Activated CD4-positive, CD25-positive, alpha-beta regulatory T cell treated with anti-CD3 and anti-CD28 coated beads, Interleukin-2, amount 50 U/mL, for 24 hours (primary cell): ENCODE measurements around the gene ATG16L2.
"Not testable (repeated sequence)": the region's sequence is repeated elsewhere in the genome, so short reads cannot be mapped to it uniquely, and the experiment has no call there.

Experiments
- ATAC-seq, 2 donors: fragments of 150-1000 bp; cut with Tn5 transposase; one replicate each; pipeline ENCODE4 v1.10.0; 2021; ENCODE audit warnings: mild to moderate bottlenecking in 1 of 2, moderate library complexity in 1 of 2

The ATG16L2 gene

DNA sequence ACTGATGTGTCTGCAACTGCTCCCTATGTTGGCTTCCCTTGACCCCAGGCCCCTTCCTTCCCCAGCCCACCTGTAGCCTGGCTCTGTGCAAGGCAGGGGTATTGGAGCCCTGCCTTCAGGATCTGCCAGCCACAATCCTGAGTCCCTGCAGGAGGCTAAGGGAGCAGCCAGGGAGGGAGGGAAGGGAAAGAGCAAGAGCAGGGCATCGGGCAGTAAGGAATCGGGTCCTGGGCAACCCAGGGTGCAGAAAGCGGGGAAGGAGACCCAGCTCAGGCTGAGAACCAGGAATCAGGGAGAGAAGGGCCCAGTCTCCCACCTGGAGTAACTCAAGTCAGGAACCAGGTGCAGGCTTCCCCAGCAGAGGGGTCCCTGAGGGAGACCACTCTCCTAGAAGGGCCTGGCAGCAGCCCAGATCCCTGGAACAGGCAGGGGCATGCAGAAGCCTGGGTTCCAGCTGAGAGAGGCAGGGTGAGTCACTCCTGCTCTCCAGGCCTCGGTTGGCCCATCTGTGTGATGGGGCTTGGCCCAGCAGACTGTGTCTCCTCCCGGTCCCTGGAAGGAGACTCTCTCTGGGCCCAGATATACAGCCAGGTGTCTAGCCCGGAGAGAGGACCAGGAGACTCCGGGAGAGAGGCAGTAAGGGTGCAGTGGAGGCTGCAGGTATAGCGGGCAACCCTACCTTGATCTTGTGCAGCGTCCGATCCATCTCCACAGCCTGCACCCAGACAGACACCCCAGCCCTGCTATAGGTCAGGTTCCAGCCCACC is 33.7 kb upstream of the ATG16L2 start:
- ATAC-seq: no peak

DNA sequence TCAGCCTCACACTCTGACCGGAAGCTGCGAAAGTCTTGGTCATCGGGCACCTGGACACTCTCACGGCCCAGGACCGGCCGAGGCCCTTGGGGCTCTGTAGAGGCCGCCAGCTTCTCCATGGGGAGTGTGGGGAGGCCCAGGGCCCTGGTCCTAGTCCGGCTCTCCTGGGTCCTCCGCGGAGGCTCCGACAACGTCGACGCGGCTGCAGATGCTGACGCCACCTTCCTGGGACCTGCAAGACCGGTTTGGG is 33.2 kb upstream of the ATG16L2 start:
- no peak for ATAC-seq

DNA sequence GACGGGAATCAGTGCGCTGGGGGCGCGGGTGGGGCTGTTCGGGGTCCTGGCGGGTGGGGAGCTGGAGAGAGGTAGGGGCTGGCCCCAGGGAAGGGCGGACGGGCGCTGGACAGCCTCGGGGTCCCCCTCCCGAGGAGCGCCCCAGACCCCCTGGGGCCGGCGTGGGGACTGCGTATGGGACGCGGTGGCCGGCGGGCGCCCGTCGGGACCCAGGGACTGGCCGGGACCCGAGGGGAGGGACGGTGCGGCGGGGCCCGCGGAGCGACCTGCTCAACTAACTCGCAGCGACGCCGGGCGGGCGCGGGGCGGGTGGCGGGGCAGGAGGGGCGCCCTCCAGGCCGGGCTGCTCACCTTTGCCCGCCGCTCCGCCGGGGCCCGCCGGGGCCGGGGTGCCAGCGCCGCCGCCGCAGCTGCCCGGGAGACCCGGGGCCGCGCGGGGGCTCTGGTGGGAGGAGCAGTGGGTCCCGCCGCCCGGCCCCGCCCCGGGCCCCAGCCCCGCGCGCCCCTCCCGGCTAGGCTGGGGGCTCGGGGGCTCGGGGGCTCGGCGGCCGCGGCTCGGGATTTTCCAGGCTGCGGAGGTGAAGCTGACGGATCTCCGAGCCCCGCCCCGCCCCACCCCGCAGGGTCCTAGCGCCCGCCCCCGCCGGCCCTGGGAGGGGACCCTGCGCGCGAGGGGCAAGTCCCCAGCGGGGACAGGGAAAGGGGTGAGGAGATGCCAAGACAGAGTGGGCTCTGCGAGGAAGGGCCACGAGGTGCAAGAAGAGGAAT is 32.7 kb upstream of the ATG16L2 start:
- ATAC-seq: peak; percentile 71 to 76

DNA sequence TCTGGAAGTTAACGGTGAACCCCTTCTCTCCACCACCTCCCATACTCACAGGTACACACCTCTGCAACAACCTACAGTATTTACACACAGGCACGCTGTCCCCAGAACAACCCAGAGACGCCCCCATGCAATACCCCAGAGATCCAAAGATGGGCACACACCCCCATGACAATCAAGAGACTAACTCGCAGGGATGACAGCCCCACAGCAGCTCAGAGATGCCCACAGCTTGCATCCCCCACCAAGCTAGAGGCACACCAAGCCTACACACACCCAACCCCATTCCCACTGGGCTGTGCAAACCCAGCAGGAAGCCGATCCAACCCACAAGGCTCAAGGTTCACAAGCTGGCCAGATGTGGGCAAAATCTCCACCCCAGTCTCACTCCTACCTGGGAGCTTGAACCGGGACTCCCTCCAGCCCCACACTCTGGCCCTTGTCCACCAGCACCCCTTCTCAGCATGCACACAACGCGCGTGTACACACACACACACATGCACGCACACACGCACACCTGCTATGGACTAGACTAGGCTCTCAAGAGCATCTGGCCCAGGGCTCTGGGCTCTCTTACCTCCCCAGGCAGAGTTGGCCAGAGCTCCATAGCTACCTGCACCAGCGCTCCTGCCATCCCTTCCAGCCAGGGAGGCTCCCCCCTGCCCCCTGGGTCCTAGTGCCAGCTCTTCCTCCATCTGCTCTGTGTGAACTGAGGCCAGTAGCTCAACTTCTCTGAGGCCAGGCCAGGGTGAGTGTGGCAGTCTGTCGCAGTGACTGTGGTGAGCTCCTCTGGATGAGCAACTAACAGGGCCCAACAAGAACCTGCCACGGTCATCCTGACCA is 31.9 kb upstream of the ATG16L2 start:
- ATAC-seq: peak; percentile 8 to 11

DNA sequence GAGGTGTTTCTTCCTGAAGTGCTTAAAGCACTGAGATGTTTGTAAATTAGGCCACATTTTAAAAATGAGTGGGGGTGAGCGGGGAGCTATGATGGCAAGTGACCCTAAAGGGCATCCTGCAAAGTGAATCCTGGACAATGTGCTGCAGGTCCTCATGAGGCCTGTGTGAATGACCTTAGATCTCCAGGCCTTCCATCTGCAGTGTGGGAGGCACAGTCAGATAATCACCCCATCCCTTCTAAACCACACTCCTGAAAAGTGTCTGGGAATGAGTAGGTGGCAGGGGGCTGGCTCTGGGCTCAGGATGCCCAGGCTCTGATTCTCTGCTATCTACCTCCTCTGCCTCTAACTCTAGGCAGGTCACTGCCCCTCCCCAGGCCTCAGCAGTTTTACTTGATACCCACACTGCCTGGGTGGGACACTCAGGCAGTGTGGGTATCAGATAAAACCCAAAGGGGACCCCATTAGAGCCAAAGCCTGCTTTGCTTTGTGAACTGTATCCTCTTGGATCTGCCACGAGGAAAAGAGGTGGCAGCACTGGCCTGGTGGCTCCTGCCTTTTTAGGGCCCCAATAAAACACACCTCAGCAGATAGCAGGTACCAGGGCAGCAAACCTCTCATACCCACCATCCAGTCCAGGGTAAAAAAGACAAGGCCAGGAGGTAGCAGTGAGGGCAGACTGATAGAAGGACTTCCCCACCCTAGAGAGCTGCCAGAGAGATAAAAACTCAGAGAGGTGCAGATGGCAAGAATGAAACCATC is 30.9 kb upstream of the ATG16L2 start:
- ATAC-seq: no peak

DNA sequence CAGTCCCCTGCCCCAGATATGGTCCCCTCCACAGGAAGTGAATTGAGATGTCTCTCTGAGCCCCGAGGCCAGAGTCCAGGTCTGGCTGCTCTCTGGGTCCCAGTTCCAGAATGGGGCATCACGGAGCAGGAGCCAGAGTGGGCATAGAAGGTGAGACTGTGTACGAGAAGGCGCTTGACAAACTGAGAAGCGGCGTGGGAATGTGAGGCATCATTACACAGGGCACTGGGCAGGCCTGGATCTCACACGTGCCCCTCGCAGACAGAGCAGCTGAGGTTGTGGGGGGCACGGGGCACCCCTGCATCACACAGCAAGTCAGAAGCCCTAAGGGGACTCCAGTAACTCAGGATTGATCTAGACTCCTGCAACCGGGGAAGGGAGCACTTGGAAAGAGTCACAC is 29.5 kb upstream of the ATG16L2 start:
- no peak for ATAC-seq

DNA sequence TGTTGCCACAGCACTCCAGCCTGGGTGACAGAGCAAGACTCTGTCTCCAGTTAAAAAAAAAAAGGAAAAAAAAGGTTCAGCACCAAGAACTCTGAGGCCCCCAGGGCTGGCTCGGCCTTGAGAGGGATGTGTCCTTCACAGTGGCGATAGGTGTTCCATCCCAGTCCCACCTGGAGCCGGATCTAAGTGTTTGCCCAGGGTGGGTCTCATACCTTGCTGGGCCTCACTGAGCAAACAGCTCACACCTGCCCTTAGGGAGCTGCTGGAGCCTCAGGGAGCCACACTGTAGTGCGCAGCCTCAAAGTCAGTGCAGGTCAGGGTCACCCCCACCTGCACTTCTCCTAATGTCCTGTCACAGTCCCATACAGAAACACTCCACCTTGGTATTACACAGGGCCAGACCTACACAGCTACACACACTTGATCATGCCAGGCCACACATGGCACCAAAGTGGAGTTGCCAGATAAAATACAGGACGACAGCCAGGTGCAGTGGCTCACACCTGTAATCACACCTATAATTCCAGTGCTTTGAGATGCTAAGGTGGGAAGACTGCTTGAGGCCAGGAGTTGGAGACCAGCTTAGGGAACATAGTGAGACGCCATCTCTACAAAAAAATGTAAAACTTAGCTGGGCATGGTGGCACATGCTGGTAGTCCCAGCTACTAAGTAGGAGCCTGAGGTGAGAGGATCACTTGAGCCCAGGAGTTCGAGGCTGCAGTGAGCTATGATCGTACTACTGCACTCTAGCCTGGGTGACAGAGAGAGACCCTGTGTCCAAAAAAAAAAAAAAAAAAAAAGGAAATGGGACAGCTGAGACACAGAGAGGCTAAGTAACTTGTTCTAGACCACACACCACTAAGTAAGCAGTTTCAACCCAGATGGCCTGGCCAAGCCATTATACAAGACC is 27.7 kb upstream of the ATG16L2 start:
- ATAC-seq: no peak

DNA sequence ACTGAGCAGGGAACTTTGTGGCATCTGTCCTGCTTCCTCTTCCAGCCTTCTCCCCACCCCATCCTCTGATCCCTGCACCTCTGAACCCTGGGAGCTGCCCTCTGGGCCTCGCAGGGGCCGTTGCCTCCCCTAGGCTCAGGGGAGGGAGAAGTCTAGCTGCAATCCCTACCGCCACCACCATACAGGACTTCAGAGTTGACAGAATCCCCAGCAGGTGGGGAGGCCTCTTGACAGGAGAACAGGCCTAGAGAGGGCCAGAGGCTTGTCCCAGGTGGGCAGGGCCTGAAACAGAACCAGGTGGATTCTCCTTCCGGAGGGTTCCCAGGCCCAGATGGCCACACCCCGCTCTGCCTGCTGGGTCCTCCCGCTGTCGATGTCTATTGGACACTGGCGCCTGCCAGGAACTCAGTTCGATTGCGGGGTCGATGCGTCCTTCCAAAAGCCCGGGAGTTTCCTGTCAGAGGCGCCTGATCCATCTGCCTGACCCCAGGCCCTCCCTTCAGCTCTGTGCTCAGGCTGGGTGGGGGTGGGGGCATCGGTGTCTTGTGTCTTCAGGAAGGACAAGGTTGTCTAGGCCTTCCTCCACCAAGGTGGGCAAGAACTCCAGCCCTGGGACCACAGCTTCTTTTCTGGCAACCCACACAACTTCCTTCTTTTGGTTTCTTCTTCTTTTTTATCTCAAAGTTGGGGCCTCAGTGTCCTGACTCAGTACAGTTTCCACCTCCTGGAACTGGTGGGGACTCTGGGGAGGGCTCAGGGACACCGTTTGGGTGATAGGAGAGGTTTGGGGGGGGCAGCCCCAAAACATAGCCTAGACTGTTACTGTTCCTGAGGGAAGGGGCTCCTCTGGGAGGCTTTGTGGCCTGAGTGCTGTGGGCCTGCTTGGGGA is 26.8 kb upstream of the ATG16L2 start:
- peak; percentile 45 to 52 for ATAC-seq

DNA sequence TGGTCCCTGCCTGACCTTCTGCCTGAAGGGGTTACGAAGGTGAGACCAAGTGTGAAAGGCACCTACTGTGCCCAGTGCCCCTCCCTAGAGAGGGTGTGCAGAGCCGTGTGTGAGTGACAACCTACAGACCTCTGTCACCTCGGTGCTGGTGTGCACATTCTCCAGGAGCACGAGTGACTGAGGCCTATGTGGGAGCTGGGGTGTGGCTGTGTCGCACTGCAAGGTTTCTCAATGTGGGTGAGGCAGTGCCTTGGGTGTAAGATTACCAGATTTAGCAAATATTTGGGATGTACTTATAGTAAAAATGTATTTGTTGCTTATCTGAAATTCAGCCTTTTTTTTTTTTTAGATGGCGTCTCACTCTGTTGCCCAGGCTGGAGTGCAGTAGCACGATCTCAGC is 26.0 kb upstream of the ATG16L2 start:
- no peak for ATAC-seq

DNA sequence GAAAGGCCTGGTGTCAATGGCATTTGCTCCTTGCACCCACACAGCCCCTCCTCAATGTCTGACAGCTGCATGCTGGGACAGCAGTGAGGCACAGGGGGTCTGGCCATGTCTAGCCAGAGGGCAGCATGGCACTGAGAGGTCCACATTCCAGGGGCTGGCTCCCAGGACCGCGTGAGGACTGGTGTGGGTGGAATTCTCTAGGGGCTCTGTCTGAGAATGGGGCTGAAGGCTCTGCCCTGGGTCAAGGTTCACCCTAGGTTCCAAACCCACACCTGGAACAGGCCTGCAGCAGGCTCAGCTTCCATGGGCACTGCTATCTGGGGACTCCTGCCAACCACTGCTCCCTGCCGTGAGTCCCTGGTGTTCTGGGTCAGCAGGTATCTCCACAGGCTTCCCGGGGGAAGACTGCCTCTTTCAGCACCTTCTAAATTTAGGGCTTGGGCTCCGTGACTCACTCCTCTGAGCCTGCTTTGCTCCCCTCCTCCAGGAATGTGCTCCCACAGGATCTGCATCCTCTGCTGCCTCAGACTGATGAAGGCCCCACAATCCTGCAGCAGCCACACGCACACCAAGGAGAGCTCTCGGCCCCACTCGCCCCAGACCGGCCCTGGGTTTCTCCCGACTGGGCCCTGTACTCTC is 24.6 kb upstream of the ATG16L2 start:
- no peak for ATAC-seq

DNA sequence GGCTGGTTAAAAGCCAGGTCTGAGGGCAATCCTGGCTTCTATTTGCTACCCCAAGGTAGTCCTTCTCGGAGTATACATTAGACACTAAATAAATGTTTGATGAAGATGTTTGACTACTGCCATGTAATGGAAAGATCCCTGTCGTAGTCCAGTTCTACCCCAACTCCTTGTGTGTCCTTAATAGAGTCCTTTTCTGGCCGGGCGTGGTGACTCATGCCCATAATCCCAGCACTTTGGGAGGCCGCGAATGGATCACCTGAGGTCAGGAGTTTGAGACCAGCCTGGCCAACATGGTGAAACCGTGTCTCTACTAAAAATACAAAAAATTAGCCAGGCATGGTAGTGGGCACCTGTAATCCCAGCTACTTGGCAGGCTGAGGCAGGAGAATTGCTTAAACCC is 23.0 kb upstream of the ATG16L2 start:
- not testable (repeated sequence) for ATAC-seq

DNA sequence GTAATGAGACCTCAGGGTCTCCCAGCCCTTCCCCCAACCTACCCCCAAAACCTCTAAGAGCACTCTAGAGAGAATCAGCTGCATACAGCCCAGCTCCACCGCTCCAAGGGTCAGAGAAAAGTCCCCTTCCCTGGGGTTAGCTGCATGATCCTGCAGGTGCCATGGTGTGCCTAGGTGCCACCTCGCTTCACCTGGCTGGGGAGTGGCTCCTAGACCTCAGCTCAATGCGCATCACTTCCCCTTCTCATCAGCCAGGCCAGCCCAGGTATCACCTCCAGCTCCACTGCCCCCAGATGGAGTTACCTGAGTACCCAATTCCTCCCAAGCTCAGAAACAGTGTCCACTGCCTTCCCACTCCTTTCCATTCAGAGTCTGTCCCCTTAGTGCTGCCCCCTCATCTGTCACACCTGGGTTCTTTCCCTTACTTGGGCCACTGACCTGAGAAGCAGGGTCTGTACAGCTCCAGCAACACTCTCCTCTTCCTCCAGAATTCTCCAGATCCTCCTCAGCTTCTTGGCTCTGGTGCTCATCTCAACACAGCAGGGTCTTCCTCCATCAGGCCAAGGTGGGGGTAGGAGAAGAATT is 21.7 kb upstream of the ATG16L2 start:
- ATAC-seq: no peak

DNA sequence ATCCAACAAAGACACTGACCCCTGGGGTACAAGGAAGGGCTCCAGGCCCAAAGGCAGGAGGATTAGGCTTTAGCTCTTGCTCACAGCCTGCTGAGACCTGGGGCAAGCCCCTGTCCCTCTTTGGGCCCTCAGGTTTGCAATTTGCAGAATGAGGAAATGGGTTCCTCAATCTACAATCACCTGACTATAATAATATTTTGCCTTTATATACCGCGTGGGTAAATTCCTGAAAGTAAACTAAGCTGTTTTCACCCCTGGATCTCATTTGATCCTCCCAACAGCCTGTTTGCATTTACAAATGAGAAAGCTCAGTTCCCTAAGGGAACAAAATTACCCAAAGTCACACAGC is 21.2 kb upstream of the ATG16L2 start:
- no peak for ATAC-seq

DNA sequence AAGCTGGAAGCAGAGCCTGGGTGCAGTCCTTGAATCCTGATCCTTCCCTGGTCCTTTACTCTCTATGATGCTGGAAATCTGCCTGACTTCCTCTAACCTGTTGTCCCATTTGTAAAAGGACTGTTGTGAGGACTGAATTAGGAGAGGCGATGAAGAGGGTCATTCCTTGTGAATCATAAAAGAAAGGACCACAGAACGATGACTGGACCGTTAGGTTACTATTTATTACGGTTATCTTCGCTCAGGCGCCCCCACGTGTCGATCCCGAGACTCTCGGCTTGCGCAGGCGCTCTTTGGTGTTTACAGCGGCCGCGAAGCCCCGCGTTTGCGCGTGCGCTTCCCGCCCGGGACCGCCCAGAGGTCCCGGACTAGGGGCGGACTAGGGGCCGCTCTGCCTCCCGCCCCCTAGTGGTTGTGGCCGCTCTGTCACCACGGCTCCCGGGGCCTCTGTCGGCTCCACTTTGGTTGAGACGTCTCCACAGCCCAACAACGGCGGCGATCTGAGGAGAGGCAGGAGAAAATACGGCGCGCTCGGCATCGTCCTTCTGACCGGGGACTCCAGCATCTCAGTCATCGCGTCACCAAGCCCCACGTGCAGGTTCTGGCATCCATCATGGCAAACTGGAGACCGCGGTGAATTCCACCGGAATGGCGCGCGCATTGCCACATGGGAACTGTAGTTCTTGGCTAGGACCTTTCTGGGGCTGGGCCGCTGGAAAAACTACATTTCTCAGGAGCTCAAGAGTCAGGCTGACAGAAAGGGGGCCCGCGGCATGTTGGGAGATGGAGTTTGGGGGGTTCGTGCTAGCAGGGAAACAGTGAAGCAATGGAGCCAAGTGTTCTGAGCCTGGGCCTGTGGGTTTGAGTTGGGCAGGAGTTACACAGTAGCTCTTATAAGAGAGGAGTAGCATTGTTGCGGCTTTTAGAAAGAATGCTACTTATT is 20.5 kb upstream of the ATG16L2 start, which contains the start of gene STARD10:
Gene STARD10 (minus strand): TSS at position 623 of the 943 bp plus-strand sequence. CDS start 12,866 bp downstream, outside the sequence.
- peak; percentile 94 to 96 for ATAC-seq

DNA sequence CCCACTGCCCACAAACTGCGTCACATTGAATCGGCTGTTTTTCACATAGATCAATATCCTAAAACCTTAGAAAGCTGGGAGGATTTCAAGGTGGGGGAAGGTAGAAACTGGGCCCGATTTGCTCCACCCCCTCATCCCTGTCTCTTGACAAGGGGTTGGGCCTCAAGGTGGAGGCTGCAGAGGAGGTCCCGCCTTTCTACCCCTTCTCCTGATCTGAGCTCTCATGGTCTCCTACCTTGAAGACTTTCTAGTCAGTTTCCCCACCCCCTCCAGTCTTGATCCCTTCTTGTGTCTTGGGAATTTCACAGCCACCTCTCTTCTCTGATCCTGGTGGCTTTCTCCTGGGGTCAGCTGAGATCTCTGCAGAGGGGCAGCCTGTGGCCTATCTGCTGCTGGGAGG is 15.8 kb upstream of the ATG16L2 start:
- ATAC-seq: no peak

DNA sequence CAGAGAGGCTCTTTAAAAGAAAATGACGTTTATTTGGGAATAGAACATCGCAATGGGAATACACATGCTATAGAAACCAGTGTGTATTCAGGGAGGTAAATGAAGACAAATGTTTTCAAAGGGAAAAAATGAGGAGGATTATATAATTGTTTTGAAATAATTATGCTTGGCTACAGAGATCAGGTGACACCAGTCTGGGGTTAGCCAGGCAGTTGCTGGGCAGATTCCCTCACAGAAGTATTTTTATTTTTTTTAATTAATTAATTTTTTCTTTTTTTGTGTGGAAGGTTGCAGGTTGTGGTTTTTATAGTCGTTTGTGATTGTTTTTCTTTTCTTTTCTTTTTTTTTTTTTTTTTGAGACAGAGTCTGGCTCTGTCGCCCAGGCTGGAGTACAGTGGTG is 14.8 kb upstream of the ATG16L2 start:
- ATAC-seq: no peak

DNA sequence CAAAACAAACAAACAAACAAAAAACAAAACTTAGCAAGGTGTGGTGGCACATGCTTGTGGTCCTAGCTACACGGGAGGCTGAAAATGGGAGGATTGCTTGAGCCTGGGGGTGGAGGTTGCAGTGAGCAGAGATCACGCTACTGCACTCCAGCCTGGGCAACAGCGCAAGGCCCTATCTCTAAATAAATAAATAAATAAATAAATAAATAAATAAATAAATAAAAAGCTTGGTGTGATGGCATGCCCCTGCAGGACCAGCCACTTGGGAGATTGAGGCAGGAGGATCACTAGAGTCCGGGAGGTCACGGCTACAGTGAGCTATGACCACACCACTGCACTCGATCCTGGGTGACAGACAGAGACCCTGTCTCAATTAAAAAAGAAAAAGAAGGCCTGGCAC is 11.4 kb upstream of the ATG16L2 start:
- ATAC-seq: no peak

DNA sequence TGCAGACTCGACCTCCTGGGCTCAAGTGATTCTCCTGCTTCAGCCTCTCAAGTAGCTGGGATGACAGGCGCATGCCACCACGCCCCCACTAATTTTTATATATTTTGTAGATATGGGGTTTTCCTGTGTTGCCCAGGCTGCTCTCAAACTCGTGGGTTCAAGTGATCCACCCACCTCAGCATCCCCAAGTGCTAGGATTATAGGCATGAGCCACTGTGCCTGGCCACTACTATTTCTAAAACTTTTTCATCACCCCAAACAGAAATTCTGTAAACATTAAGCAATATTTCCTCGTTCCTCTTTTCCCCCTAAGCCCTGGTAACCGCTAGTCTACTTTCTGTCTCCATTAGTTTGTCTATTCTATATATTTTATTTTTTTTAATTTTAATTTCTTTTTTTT is 9.0 kb upstream of the ATG16L2 start:
- ATAC-seq: no peak

DNA sequence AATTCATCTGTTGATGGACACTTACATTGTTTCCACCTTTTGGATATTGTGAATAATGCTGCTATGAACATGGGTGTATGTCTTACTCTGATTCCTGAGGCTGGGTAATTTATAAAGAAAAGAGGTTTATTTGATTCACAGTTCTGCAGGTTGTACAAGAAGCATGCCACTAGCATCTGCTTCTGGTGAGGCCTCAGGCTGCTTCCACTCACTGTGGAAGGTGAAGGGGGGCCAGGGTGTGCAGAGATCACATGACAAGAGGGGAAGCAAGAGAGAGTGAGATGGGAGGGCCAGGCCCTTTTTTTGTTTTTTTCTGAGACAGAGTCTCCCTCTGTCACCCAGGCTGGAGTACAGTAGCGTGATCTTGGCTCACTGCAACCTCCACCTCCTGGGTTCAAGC is 7.8 kb upstream of the ATG16L2 start:
- ATAC-seq: not testable (repeated sequence)
